ENCODE results near the gene KIF24. TPM values are rescaled to one million over a fixed set of nuclear protein-coding genes. Genes with fewer than 3 reads are reported as not detected.
A peak's percentile ranks its signal among the peaks of the same experiment; 100 is the strongest.

KIF24 gene
- total RNA-seq, 4 donors from 2014 or later, result 0.37 to 6.8 (median 1.1) TPM

GRCh38 chr9:34333836-34334235 is 4.8 kb upstream of the KIF24 start:
- intact Hi-C loops (cut with DNase I; ENCODE audit: low total_unique reads), result loop anchor here (2.0 to 10.0 kb wide), 2 partner anchors 45 to 261 kb away; no protein-coding TSS in a partner anchor
- Histone ChIP-seq H3K27me3 (no peaks in the 10 kb centered on the region), H3K4me3 (no peak overlapping the region), H3K4me1 (peaks cover 6 to 13% (median 9%) of the 10 kb centered on the region in 4 donors), H3K9me3 (no peaks in the 10 kb centered on the region), H3K27ac (peak overlapping the region in 1 of 4 donors; percentile 5), H3K36me3 (peaks cover 0 to 4% (median under 1%) of the 10 kb centered on the region in 4 donors)
- no peak for TF ChIP-seq EP300 (IDR thresholded peaks at IDR 0.05; ENCODE audit: low read depth)
- WGBS, 2 donors (ENCODE audit: low coverage in 1 of 2), result 48 to 77% methylated on average over 3 of the region's 3 CpGs
- no peak for DNase-seq
- in situ Hi-C loops (cut with MboI; ENCODE audit: low pct_ligation_motif_present in 1 of 4, low pct_unique_long_range_greater_than_20kb in 1 of 4, low sequenced_read_pairs in 3 of 4), result loop anchor here in 1 of 4 donors (10.0 kb wide), 1 partner anchor 51 kb away; no protein-coding TSS in a partner anchor

- DNase-seq, result no peak
- no peaks in the 10 kb centered on the region for H3K27me3 ChIP-seq
- H3K9me3 ChIP-seq, result no peaks in the 10 kb centered on the region
- H3K36me3 ChIP-seq, result no peaks in the 10 kb centered on the region
- H3K4me1 ChIP-seq, result peaks cover 13 to 20% (median 14%) of the 10 kb centered on the region in 4 donors
- no peak overlapping the region for H3K4me3 ChIP-seq
- in situ Hi-C loops (cut with MboI; ENCODE audit: low pct_ligation_motif_present in 1 of 4, low pct_unique_long_range_greater_than_20kb in 1 of 4, low sequenced_read_pairs in 3 of 4) (loop anchor here in 1 of 4 donors (10.0 kb wide), 1 partner anchor 52 kb away; no protein-coding TSS in a partner anchor), intact Hi-C loops (cut with DNase I; ENCODE audit: low total_unique reads) (loop anchor here (2.0 to 10.0 kb wide), 2 partner anchors 46 to 262 kb away; no protein-coding TSS in a partner anchor)
- TF ChIP-seq POLR2A (IDR thresholded peaks at IDR 0.05) (no peak), CTCF (IDR thresholded peaks at IDR 0.05) (peak; percentile 48 to 69 (median 54))
- peak overlapping the region in 1 of 4 donors; percentile 46 for H3K27ac ChIP-seq
- WGBS, 2 donors (ENCODE audit: low coverage in 1 of 2), result 21 to 36% methylated on average over 6 to 7 of the region's 7 CpGs
Observed at GRCh38 chr9:34332076-34332964, 3.3 kb upstream of the KIF24 start.

GRCh38 chr9:34331196-34331595 is 2.1 kb upstream of the KIF24 start:
- no peak for TF ChIP-seq POLR2A (IDR thresholded peaks at IDR 0.05)
- no peak for TF ChIP-seq POLR2AphosphoS5 (IDR thresholded peaks at IDR 0.05)
- intact Hi-C loops (cut with DNase I; ENCODE audit: low total_unique reads), result loop anchor here (10.0 kb wide), 1 partner anchor 264 kb away; no protein-coding TSS in a partner anchor
- peaks cover 13 to 20% (median 14%) of the 10 kb centered on the region in 4 donors for H3K4me1 ChIP-seq
- in situ Hi-C loops (cut with MboI; ENCODE audit: low pct_ligation_motif_present in 1 of 4, low pct_unique_long_range_greater_than_20kb in 1 of 4, low sequenced_read_pairs in 3 of 4), result loop anchor here in 1 of 4 donors (10.0 kb wide), 1 partner anchor 54 kb away; no protein-coding TSS in a partner anchor
- no peak overlapping the region for H3K4me3 ChIP-seq
- H3K27me3 ChIP-seq, result no peaks in the 10 kb centered on the region
- no peaks in the 10 kb centered on the region for H3K9me3 ChIP-seq
- 61 to 88% methylated on average over 1 of the region's 1 CpG for WGBS, 2 donors (ENCODE audit: low coverage in 1 of 2)
- H3K27ac ChIP-seq, result no peak overlapping the region
- DNase-seq, result no peak
- no peaks in the 10 kb centered on the region for H3K36me3 ChIP-seq

GRCh38 chr9:34328500-34328986 is 525 bp downstream of the KIF24 start:
- Histone ChIP-seq H3K27ac (peak overlapping the region; percentile 80 to 98 (median 96)), H3K9me3 (no peaks in the 10 kb centered on the region), H3K4me1 (peaks cover 13 to 20% (median 14%) of the 10 kb centered on the region in 4 donors), H3K27me3 (no peaks in the 10 kb centered on the region), H3K36me3 (no peaks in the 10 kb centered on the region), H3K4me3 (peak overlapping the region; percentile 36 to 99 (median 68))
- in situ Hi-C loops (cut with MboI; ENCODE audit: low pct_ligation_motif_present in 1 of 4, low pct_unique_long_range_greater_than_20kb in 1 of 4, low sequenced_read_pairs in 3 of 4), result no loop called here
- no peak for TF ChIP-seq CTCF (IDR thresholded peaks at IDR 0.05)
- TF ChIP-seq EP300 (IDR thresholded peaks at IDR 0.05; ENCODE audit: low read depth), result no peak
- TF ChIP-seq POLR2AphosphoS5 (IDR thresholded peaks at IDR 0.05), result no peak
- no peak for TF ChIP-seq POLR2A (IDR thresholded peaks at IDR 0.05)
- no peak for DNase-seq
- intact Hi-C loops (cut with DNase I; ENCODE audit: low total_unique reads), result no loop called here
- 1% methylated on average over 9 to 11 of the region's 11 CpGs for WGBS, 2 donors (ENCODE audit: low coverage in 1 of 2)

- intact Hi-C loops (cut with DNase I; ENCODE audit: low total_unique reads) (no loop called here), in situ Hi-C loops (cut with MboI; ENCODE audit: low pct_ligation_motif_present in 1 of 4, low pct_unique_long_range_greater_than_20kb in 1 of 4, low sequenced_read_pairs in 3 of 4) (no loop called here)
- DNase-seq, result no peak
- TF ChIP-seq POLR2AphosphoS5 (IDR thresholded peaks at IDR 0.05) (no peak), CTCF (IDR thresholded peaks at IDR 0.05) (no peak), POLR2A (IDR thresholded peaks at IDR 0.05) (no peak), EP300 (IDR thresholded peaks at IDR 0.05; ENCODE audit: low read depth) (no peak)
- H3K36me3 ChIP-seq, result no peaks in the 10 kb centered on the region
- WGBS, 2 donors (ENCODE audit: low coverage in 1 of 2), result 82 to 83% methylated on average over 1 of the region's 1 CpG
- no peak overlapping the region for H3K27ac ChIP-seq
- no peaks in the 10 kb centered on the region for H3K27me3 ChIP-seq
- no peaks in the 10 kb centered on the region for H3K9me3 ChIP-seq
- H3K4me3 ChIP-seq, result no peak overlapping the region
- peaks cover 5 to 20% (median 14%) of the 10 kb centered on the region in 4 donors for H3K4me1 ChIP-seq
Observed at GRCh38 chr9:34326690-34327089, 2.4 kb downstream of the KIF24 start.

All from transverse colon (tissue), 4 donors.